ENCODE results near the gene HK3. TPM values are rescaled to one million over a fixed set of nuclear protein-coding genes. Genes with fewer than 3 reads are reported as not detected.

Gene HK3
- total and polyA plus RNA-seq, 4 donors: 4.3 to 25.5 (median 13.3) TPM

- no peak overlapping the region for H3K9ac ChIP-seq (ENCODE audit: low read depth in 1 of 2, low read length in 2 of 2)
- no peak overlapping the region for H3K27ac ChIP-seq (ENCODE audit: low read depth in 1 of 2, low read length in 2 of 2)
- H3K4me1 ChIP-seq (ENCODE audit: control insufficient read depth in 4 of 4, insufficient read depth in 4 of 4, low read length in 3 of 4): no peaks in the 10 kb centered on the region
- WGBS: 86% methylated on average over 10 of the region's 10 CpGs
- peaks cover 0 to 2% (median 0%) of the 10 kb centered on the region in 4 donors for H3K27me3 ChIP-seq (ENCODE audit: control insufficient read depth in 4 of 4, insufficient read depth in 4 of 4, low read length in 3 of 4)
- no peak for DNase-seq (ENCODE audit: low spot score)
- no peaks in the 10 kb centered on the region for H3K36me3 ChIP-seq (ENCODE audit: control insufficient read depth in 4 of 4, insufficient read depth in 3 of 4, low read depth in 1 of 4, low read length in 3 of 4)
- no peaks in the 10 kb centered on the region for H3K9me3 ChIP-seq (ENCODE audit: control insufficient read depth in 4 of 4, low read length in 3 of 4)
- no peak overlapping the region for H3K4me3 ChIP-seq (ENCODE audit: low read depth in 1 of 3, low read length in 3 of 3)
- TF ChIP-seq HNF4A (conservative IDR thresholded peaks at IDR 0.05) (no peak), NR2F2 (IDR thresholded peaks at IDR 0.05) (no peak), SP1 (IDR thresholded peaks at IDR 0.05) (no peak), RXRA (IDR thresholded peaks at IDR 0.05) (no peak), EGR1 (IDR thresholded peaks at IDR 0.05; ENCODE audit: low read depth in 2 of 2) (no peak), ZBTB33 (IDR thresholded peaks at IDR 0.05) (no peak), ATF3 (IDR thresholded peaks at IDR 0.05) (no peak), FOXA2 (IDR thresholded peaks at IDR 0.05) (no peak), TAF1 (conservative IDR thresholded peaks at IDR 0.05) (no peak), REST (IDR thresholded peaks at IDR 0.05) (no peak), GABPA (IDR thresholded peaks at IDR 0.05 in 1 of 2, conservative IDR thresholded peaks at IDR 0.05 in 1 of 2) (no peak), MAX (IDR thresholded peaks at IDR 0.05) (no peak), CTCF (IDR thresholded peaks at IDR 0.05; ENCODE audit: low read depth, low read length, missing input control) (no peak), FOXA1 (IDR thresholded peaks at IDR 0.05) (no peak), JUND (IDR thresholded peaks at IDR 0.05) (no peak), YY1 (IDR thresholded peaks at IDR 0.05) (no peak), RAD21 (IDR thresholded peaks at IDR 0.05) (no peak), HNF4G (IDR thresholded peaks at IDR 0.05) (no peak)
Measured at GRCh38 chr5:176844281-176844680, 54.9 kb downstream of the HK3 start.

Measured in liver (tissue), 9 donors.